Cerebellar cortex (tissue), 1 donor: ENCODE results near the gene PCDHGA8.

Experiments used
- DNase-seq: peaks from one replicate; pipeline ENCODE4 v3.0.0-alpha.2; 2015; ENCODE audit warnings: low spot score

Gene PCDHGA8

DNA sequence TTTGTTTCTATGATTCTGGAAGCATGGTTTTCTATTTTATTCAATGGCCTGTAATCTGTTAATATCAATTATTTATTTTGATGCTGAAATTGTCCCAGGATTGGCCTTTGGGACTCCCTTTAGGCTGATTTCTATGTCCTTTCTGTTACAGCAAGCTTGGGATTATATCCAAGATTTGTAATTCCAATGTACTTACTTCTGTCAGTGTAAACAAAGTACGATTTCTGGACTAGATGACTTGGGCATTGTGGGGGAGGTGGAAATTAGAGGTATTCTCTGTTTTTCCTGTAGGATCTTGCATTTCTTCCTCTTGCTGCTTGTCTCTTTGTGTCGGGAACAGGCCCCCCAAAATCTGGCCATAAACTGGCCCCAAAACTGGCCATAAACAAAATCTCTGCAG is 41.6 kb downstream of the PCDHGA8 start:
- no peak for DNase-seq

DNA sequence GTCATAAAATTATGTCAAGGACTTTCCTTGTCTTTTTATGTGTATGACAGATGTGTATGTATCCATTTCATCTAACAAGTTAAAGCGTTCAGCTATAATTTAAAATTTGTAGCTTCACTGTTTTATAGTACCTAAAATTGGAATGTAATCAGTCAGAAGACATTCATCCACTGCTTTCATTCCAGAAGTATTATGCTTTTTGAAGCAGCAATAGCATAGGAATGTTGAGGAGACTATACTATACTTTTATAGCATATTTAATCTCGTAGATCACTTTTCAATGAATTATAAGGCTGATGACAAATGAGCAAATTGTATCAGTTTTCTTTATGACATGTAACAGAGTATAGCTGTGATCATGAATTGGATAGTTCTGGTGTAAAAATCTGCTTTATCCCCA is 44.8 kb downstream of the PCDHGA8 start:
- DNase-seq, result no peak

DNA sequence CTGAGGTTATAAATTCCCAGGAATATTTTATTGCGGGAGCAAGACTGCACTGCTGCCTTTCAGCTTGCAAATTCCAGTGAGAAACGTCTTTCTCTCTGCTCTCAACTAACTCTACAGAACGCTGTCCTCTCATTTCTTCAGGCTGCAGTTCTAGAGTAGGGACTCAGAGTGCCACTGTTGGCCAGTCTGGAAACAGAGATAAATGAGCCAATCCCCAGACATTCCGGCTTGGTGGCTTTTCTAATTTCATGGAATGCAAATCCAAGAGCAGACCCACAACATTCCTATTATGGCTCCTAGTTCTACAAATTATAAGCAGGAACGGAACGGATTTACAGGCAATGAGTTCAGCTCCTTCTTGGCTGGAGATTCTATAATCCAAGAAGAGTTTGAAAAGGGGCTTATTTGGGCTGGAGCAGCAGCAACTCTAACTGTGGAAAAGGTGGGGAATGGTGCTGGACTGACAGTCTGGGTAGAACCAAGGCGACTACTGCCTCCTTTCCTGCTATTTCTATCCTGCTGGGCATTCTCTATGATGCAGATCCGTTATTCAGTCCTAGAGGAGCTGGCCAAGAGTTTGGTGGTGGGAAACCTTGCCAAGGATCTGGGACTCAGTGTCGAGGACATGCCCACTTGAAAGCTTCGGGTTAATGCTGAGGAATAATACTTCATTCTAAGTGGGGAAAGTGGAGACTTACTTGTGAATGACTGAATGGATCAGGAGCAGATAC is 47.1 kb downstream of the PCDHGA8 start:
- DNase-seq, result peak; percentile 3

GRCh38 chr5:141440341-141440740 is 47.9 kb downstream of the PCDHGA8 start:
- no peak for DNase-seq

GRCh38 chr5:141441571-141442170 is 49.2 kb downstream of the PCDHGA8 start:
- no peak for DNase-seq
